PC-3 (cell line): ENCODE measurements around the gene DOCK1.

Source experiments
- EZH2phosphoT487 ChIP-seq: fragments of 300-600 bp; sonication (generic); IDR thresholded peaks from 2 replicates; pipeline ENCODE4 v1.6.1; 2018; ENCODE audit warnings: mild to moderate bottlenecking, antibody characterized with exemption, low read length, borderline replicate concordance
- TF ChIP-seq, protein P1 (sequence below): fragments of 300-600 bp; sonication (generic); conservative IDR thresholded peaks from 2 replicates; pipeline ENCODE4 v1.5.1; 2017; ENCODE audit warnings: antibody characterized with exemption, low read depth, mild to moderate bottlenecking, low read length

- TF ChIP-seq, protein P1, sequence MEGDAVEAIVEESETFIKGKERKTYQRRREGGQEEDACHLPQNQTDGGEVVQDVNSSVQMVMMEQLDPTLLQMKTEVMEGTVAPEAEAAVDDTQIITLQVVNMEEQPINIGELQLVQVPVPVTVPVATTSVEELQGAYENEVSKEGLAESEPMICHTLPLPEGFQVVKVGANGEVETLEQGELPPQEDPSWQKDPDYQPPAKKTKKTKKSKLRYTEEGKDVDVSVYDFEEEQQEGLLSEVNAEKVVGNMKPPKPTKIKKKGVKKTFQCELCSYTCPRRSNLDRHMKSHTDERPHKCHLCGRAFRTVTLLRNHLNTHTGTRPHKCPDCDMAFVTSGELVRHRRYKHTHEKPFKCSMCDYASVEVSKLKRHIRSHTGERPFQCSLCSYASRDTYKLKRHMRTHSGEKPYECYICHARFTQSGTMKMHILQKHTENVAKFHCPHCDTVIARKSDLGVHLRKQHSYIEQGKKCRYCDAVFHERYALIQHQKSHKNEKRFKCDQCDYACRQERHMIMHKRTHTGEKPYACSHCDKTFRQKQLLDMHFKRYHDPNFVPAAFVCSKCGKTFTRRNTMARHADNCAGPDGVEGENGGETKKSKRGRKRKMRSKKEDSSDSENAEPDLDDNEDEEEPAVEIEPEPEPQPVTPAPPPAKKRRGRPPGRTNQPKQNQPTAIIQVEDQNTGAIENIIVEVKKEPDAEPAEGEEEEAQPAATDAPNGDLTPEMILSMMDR = no peak
- TF ChIP-seq EZH2phosphoT487 = no peak
Measured at GRCh38 chr10:127293640-127294039, 388.4 kb downstream of the DOCK1 start.
